Vagina (tissue), 2 donors: ENCODE results near the gene LRMDA. TPM values are rescaled to one million over a fixed set of nuclear protein-coding genes. Genes with fewer than 3 reads are reported as not detected.

ENCODE experiments used
- DNase-seq, 2 donors: peaks; one replicate each; pipeline ENCODE4 v3.0.0-alpha.2; 2017; ENCODE audit errors: extremely low spot score in 2 of 2
- H3K27ac ChIP-seq: fragments of 200-600 bp; sonication (generic); one replicate; pipeline ENCODE4 v1.5.1; 2019
- H3K27me3 ChIP-seq: fragments of 200-600 bp; sonication (generic); one replicate; pipeline ENCODE4 v1.5.1; 2019
- H3K36me3 ChIP-seq, 2 donors: fragments of 200-600 bp; sonication (generic); one replicate each; pipeline ENCODE4 v1.5.1; 2017 to 2019
- H3K4me1 ChIP-seq: fragments of 200-600 bp; sonication (generic); one replicate; pipeline ENCODE4 v1.5.1; 2019
- H3K4me3 ChIP-seq, 2 donors: fragments of 200-600 bp; sonication (generic); 1 replicate in 1 of 2; 2 replicates in 1 of 2; pipeline ENCODE4 v1.5.1; 2016 to 2019
- H3K9me3 ChIP-seq: fragments of 200-600 bp; sonication (generic); one replicate; pipeline ENCODE4 v1.5.1; 2019
- CTCF ChIP-seq, 3 experiments: fragments of 450-650 bp in 2 of 3; fragments of 200-600 bp in 1 of 3; sonication (generic) in 1 of 3; IDR thresholded peaks; one replicate each; pipeline ENCODE4 v1.5.1; 2017 to 2019; ENCODE audit warnings: antibody characterized with exemption in 3 of 3, mild to moderate bottlenecking in 2 of 3, moderate library complexity in 2 of 3
- POLR2A ChIP-seq, 2 donors: fragments of 450-650 bp; IDR thresholded peaks; one replicate each; pipeline ENCODE4 v1.6.1; 2017; ENCODE audit warnings: antibody characterized with exemption in 2 of 2, mild to moderate bottlenecking in 2 of 2, moderate library complexity in 2 of 2
- POLR2AphosphoS5 ChIP-seq, 2 donors: sonication (generic); formaldehyde crosslinking; IDR thresholded peaks; one replicate each; pipeline ENCODE4 v1.9.0; 2017; ENCODE audit warnings: antibody characterized with exemption in 2 of 2, mild to moderate bottlenecking in 2 of 2, low read depth in 1 of 2; ENCODE audit not compliant: insufficient read depth in 1 of 2
- intact Hi-C: fragments of 100-400 bp; cut with DNase I; formaldehyde crosslinking; loops from one replicate; pipeline ENCODE4 v1.15.1; 2023
- total RNA-seq: library from RNA; depleted of rRNA; stranded (reverse); fragments of >200 nt; gene quantifications from one replicate; pipeline ENCODE4 v1.2.3, GENCODE V29; 2016

LRMDA gene
- total RNA-seq, 1 donor from 2014 or later: 22.6 TPM

GRCh38 chr10:75971402-75972211 lies 540.2 kb downstream of the LRMDA start:
- Histone ChIP-seq H3K27me3 (no peaks in the 10 kb centered on the region), H3K27ac (peak overlapping the region; percentile 66), H3K9me3 (no peaks in the 10 kb centered on the region), H3K4me3 (no peak overlapping the region), H3K4me1 (peaks cover 9% of the 10 kb centered on the region), H3K36me3 (no peaks in the 10 kb centered on the region)
- no peak for DNase-seq
- intact Hi-C loops: loop anchor here (5.0 kb wide), 1 partner anchor 199 kb away; no protein-coding TSS in a partner anchor
- peak in 1 of 2 donors; percentile 53 for TF ChIP-seq POLR2AphosphoS5 (IDR thresholded peaks at IDR 0.05; ENCODE audit: insufficient read depth in 1 of 2, low read depth in 1 of 2)
- TF ChIP-seq CTCF (IDR thresholded peaks at IDR 0.05): no peak

DNA sequence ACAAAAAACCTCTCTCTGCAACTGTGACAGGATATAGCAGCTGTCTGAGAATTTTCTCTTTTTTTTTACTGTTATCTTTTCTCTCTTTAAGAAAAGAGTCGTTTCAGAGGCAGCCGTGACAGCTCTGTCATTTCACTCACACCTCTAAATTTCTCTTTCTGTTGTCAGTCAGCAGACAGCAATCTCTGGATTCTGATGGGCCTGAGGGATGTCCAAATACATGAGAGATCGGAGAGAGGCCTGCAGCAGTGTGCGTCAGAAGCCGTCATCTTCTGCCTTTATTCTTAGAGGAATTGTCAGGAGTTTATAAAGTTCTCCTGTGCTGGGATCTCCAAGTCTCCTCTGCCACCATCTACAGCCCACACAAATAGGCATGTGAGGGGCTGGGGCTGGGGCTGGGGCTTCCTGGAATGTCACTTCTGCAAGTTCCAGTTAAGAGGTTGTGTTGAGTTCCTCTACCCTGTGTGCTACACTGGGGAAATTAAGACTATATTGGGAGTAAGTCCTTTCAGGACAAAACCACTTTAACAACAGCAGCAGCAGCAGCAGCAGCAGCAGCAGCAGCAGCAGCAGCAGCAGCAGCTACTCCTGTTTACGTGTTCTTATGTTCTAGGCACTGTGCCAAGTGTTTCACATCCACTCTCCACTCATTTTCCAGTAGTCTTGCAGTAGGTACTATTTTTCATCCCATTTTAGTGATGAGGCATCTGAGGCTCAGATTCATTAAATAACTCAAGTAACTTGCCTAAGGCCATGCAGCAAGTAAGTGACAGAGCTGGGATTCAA lies 541.3 kb downstream of the LRMDA start:
- Histone ChIP-seq H3K4me1 (peaks cover 15% of the 10 kb centered on the region), H3K36me3 (no peaks in the 10 kb centered on the region), H3K9me3 (no peaks in the 10 kb centered on the region), H3K4me3 (no peak overlapping the region), H3K27me3 (no peaks in the 10 kb centered on the region), H3K27ac (peak overlapping the region; percentile 34)
- TF ChIP-seq CTCF (IDR thresholded peaks at IDR 0.05) (no peak), POLR2AphosphoS5 (IDR thresholded peaks at IDR 0.05; ENCODE audit: insufficient read depth in 1 of 2, low read depth in 1 of 2) (no peak), POLR2A (IDR thresholded peaks at IDR 0.05) (no peak)
- intact Hi-C loops: loop anchor here (5.0 kb wide), 1 partner anchor 200 kb away; no protein-coding TSS in a partner anchor
- no peak for DNase-seq

DNA sequence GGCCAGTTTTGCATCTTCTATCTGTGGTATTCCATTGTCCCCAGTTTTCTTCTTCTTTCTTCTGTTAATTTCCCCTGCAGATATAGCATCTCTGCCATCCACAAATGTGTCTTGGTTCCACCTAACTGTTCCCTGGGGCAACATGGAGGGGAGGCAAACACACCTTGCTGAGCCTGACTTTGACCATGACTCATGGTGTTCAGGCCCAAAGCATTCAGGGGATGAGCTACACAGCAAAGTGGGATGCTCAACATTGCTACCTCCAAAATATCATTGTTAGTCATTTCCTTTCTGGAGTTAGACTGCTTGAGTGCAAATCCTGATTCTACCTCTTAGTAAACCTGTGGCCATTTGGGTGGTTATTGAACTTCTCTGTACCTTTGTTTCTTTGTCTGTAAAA lies 542.7 kb downstream of the LRMDA start:
- DNase-seq: no peak
- Histone ChIP-seq H3K9me3 (no peaks in the 10 kb centered on the region), H3K27ac (no peak overlapping the region), H3K27me3 (no peaks in the 10 kb centered on the region), H3K4me3 (no peak overlapping the region), H3K4me1 (peaks cover 19% of the 10 kb centered on the region), H3K36me3 (no peaks in the 10 kb centered on the region)
- intact Hi-C loops: loop anchor here (5.0 kb wide), 1 partner anchor 202 kb away; no protein-coding TSS in a partner anchor
- TF ChIP-seq POLR2A (IDR thresholded peaks at IDR 0.05): no peak
- TF ChIP-seq POLR2AphosphoS5 (IDR thresholded peaks at IDR 0.05; ENCODE audit: insufficient read depth in 1 of 2, low read depth in 1 of 2): no peak
- TF ChIP-seq CTCF (IDR thresholded peaks at IDR 0.05): no peak

- Histone ChIP-seq H3K4me3 (no peak overlapping the region), H3K4me1 (peaks cover 19% of the 10 kb centered on the region), H3K9me3 (no peaks in the 10 kb centered on the region), H3K27me3 (no peaks in the 10 kb centered on the region), H3K36me3 (no peaks in the 10 kb centered on the region), H3K27ac (no peak overlapping the region)
- DNase-seq: no peak
- intact Hi-C loops: no loop called here
- TF ChIP-seq CTCF (IDR thresholded peaks at IDR 0.05) (no peak), POLR2A (IDR thresholded peaks at IDR 0.05) (no peak), POLR2AphosphoS5 (IDR thresholded peaks at IDR 0.05; ENCODE audit: insufficient read depth in 1 of 2, low read depth in 1 of 2) (no peak)
These were observed 545.3 kb downstream of the LRMDA start for GRCh38 chr10:75976681-75977080.
